ENCODE measurements around the gene DEXI. TPM values are rescaled to one million over a fixed set of nuclear protein-coding genes. Genes with fewer than 3 reads are reported as not detected.
A peak's percentile ranks its signal among the peaks of the same experiment; 100 is the strongest.
"Not testable (repeated sequence)": the region's sequence is repeated elsewhere in the genome, so short reads cannot be mapped to it uniquely, and the experiment has no call there.

The DEXI gene
- total and polyA plus RNA-seq, 8 donors: 16.5 to 97.9 (median 30.6) TPM

GRCh38 chr16:10926867-10927266 is 15.4 kb downstream of the DEXI start:
- Histone ChIP-seq H3K4me3 (no peak overlapping the region), H3K27ac (no peak overlapping the region), H3K4me1 (peaks cover 5 to 56% (median 32%) of the 10 kb centered on the region in 4 donors), H3K9me3 (no peaks in the 10 kb centered on the region), H3K36me3 (peaks cover 33 to 92% (median 85%) of the 10 kb centered on the region in 4 donors), H3K27me3 (no peaks in the 10 kb centered on the region)
- 91 to 95% (median 94%) methylated on average over 5 of the region's 5 CpGs for WGBS, 5 donors
- TF ChIP-seq POLR2AphosphoS5 (IDR thresholded peaks at IDR 0.05) (no peak), POLR2A (IDR thresholded peaks at IDR 0.05) (no peak), EP300 (IDR thresholded peaks at IDR 0.05) (no peak), CTCF (IDR thresholded peaks at IDR 0.05) (no peak)
- intact Hi-C loops (cut with DNase I; ENCODE audit: low total_unique reads): no loop called here
- DNase-seq: no peak

- Histone ChIP-seq H3K4me1 (peaks cover 7 to 57% (median 36%) of the 10 kb centered on the region in 4 donors), H3K27me3 (no peaks in the 10 kb centered on the region), H3K4me3 (no peak overlapping the region), H3K36me3 (peaks cover 33 to 92% (median 85%) of the 10 kb centered on the region in 4 donors), H3K27ac (no peak overlapping the region), H3K9me3 (no peaks in the 10 kb centered on the region)
- no peak for DNase-seq
- TF ChIP-seq POLR2AphosphoS5 (IDR thresholded peaks at IDR 0.05) (no peak), POLR2A (IDR thresholded peaks at IDR 0.05) (no peak), CTCF (IDR thresholded peaks at IDR 0.05) (no peak), EP300 (IDR thresholded peaks at IDR 0.05) (no peak)
- intact Hi-C loops (cut with DNase I; ENCODE audit: low total_unique reads): no loop called here
- 68 to 100% (median 77%) methylated on average over 1 to 4 of the region's 4 CpGs for WGBS, 5 donors
Measured at GRCh38 chr16:10926094-10926493, 16.2 kb downstream of the DEXI start.

- H3K4me3 ChIP-seq; intact Hi-C loops (cut with DNase I; ENCODE audit: low total_unique reads); DNase-seq; H3K27me3 ChIP-seq; H3K9me3 ChIP-seq; H3K27ac ChIP-seq: not testable (repeated sequence)
- Histone ChIP-seq H3K4me1 (peaks cover 7 to 57% (median 38%) of the 10 kb centered on the region in 4 donors), H3K36me3 (peaks cover 33 to 93% (median 82%) of the 10 kb centered on the region in 4 donors)
- 93 to 97% (median 96%) methylated on average over 3 of the region's 3 CpGs for WGBS, 5 donors
Measured at GRCh38 chr16:10925285-10925684, 17.0 kb downstream of the DEXI start.

- no peak for TF ChIP-seq EP300 (IDR thresholded peaks at IDR 0.05)
- no peak for TF ChIP-seq POLR2A (IDR thresholded peaks at IDR 0.05)
- no peak for TF ChIP-seq CTCF (IDR thresholded peaks at IDR 0.05)
- no peak for TF ChIP-seq POLR2AphosphoS5 (IDR thresholded peaks at IDR 0.05)
- intact Hi-C loops (cut with DNase I; ENCODE audit: low total_unique reads): no loop called here
- H3K36me3 ChIP-seq: peaks cover 33 to 100% (median 71%) of the 10 kb centered on the region in 4 donors
Measured at GRCh38 chr16:10923650-10924214, 18.5 kb downstream of the DEXI start.

GRCh38 chr16:10923146-10923649 is 19.1 kb downstream of the DEXI start:
- TF ChIP-seq CTCF (IDR thresholded peaks at IDR 0.05) (no peak), POLR2AphosphoS5 (IDR thresholded peaks at IDR 0.05) (no peak), POLR2A (IDR thresholded peaks at IDR 0.05) (no peak), EP300 (IDR thresholded peaks at IDR 0.05) (no peak)
- Histone ChIP-seq H3K4me1 (peaks cover 7 to 52% (median 31%) of the 10 kb centered on the region in 4 donors), H3K4me3 (no peak overlapping the region), H3K27me3 (no peaks in the 10 kb centered on the region), H3K9me3 (no peaks in the 10 kb centered on the region), H3K27ac (peak overlapping the region in 3 of 5 donors; percentile 22 to 72 (median 42)), H3K36me3 (peaks cover 32 to 100% (median 65%) of the 10 kb centered on the region in 4 donors)
- intact Hi-C loops (cut with DNase I; ENCODE audit: low total_unique reads): no loop called here
- no peak for DNase-seq
- whole genome bisulfite sequencing, 5 donors: 83 to 92% (median 88%) methylated on average over 9 to 10 of the region's 10 CpGs

More at GRCh38 chr16:10923650-10924214, 18.5 kb downstream of the DEXI start:
- Histone ChIP-seq H3K27me3 (no peaks in the 10 kb centered on the region), H3K27ac (peak overlapping the region in 3 of 5 donors; percentile 22 to 72 (median 42)), H3K4me3 (no peak overlapping the region), H3K4me1 (peaks cover 7 to 47% (median 28%) of the 10 kb centered on the region in 4 donors), H3K9me3 (no peaks in the 10 kb centered on the region)
- DNase-seq: peak in 1 of 2 donors; percentile 75
- 60 to 86% (median 67%) methylated on average over 4 to 14 of the region's 14 CpGs for WGBS, 5 donors
